ENCODE data around the gene ALK. TPM values are rescaled to one million over a fixed set of nuclear protein-coding genes. Genes with fewer than 3 reads are reported as not detected.

The ALK gene
- total RNA-seq, 3 donors from 2014 or later: 0.07 to 2.4 (median 0.09) TPM

GRCh38 chr2:29518646-29519337 is 402.6 kb downstream of the ALK start:
- intact Hi-C loops (cut with DNase I, micrococcal nuclease): no loop called here
- H3K4me3 ChIP-seq: no peak overlapping the region
- TF ChIP-seq CTCF (IDR thresholded peaks at IDR 0.05): no peak
- ATAC-seq: no peak
- H3K9me3 ChIP-seq: no peaks in the 10 kb centered on the region
- no peak for DNase-seq
- no peaks in the 10 kb centered on the region for H3K4me1 ChIP-seq (ENCODE audit: low read depth)
- no peaks in the 10 kb centered on the region for H3K36me3 ChIP-seq (ENCODE audit: low read depth)

GRCh38 chr2:29518010-29518409 is 403.4 kb downstream of the ALK start:
- no peaks in the 10 kb centered on the region for H3K4me1 ChIP-seq (ENCODE audit: low read depth)
- intact Hi-C loops (cut with DNase I, micrococcal nuclease): no loop called here
- ATAC-seq: no peak
- H3K36me3 ChIP-seq (ENCODE audit: low read depth): no peaks in the 10 kb centered on the region
- no peaks in the 10 kb centered on the region for H3K9me3 ChIP-seq
- no peak overlapping the region for H3K4me3 ChIP-seq
- no peak for TF ChIP-seq CTCF (IDR thresholded peaks at IDR 0.05)
- DNase-seq: no peak

GRCh38 chr2:29517413-29517812 is 404.0 kb downstream of the ALK start:
- intact Hi-C loops (cut with DNase I, micrococcal nuclease): no loop called here
- Histone ChIP-seq H3K4me1 (ENCODE audit: low read depth) (no peaks in the 10 kb centered on the region), H3K9me3 (no peaks in the 10 kb centered on the region), H3K4me3 (no peak overlapping the region), H3K36me3 (ENCODE audit: low read depth) (no peaks in the 10 kb centered on the region)
- ATAC-seq (no peak), DNase-seq (no peak)
- no peak for TF ChIP-seq CTCF (IDR thresholded peaks at IDR 0.05)

GRCh38 chr2:29516767-29517166 is 404.6 kb downstream of the ALK start:
- Histone ChIP-seq H3K9me3 (no peaks in the 10 kb centered on the region), H3K4me3 (no peak overlapping the region), H3K36me3 (ENCODE audit: low read depth) (no peaks in the 10 kb centered on the region), H3K4me1 (ENCODE audit: low read depth) (no peaks in the 10 kb centered on the region)
- no peak for TF ChIP-seq CTCF (IDR thresholded peaks at IDR 0.05)
- ATAC-seq (no peak), DNase-seq (no peak)
- intact Hi-C loops (cut with DNase I, micrococcal nuclease): no loop called here

GRCh38 chr2:29509878-29510277 is 411.5 kb downstream of the ALK start:
- Histone ChIP-seq H3K36me3 (ENCODE audit: low read depth) (no peaks in the 10 kb centered on the region), H3K9me3 (no peaks in the 10 kb centered on the region), H3K4me1 (ENCODE audit: low read depth) (no peaks in the 10 kb centered on the region), H3K4me3 (no peak overlapping the region)
- no peak for TF ChIP-seq CTCF (IDR thresholded peaks at IDR 0.05)
- no peak for ATAC-seq
- intact Hi-C loops (cut with DNase I, micrococcal nuclease): no loop called here
- DNase-seq: no peak

- DNase-seq (no peak), ATAC-seq (no peak)
- Histone ChIP-seq H3K36me3 (ENCODE audit: low read depth) (no peaks in the 10 kb centered on the region), H3K9me3 (no peaks in the 10 kb centered on the region), H3K4me1 (ENCODE audit: low read depth) (no peaks in the 10 kb centered on the region), H3K4me3 (no peak overlapping the region)
- TF ChIP-seq CTCF (IDR thresholded peaks at IDR 0.05): no peak
- intact Hi-C loops (cut with DNase I, micrococcal nuclease): no loop called here
These were observed 412.0 kb downstream of the ALK start for GRCh38 chr2:29509397-29509796.

Measured in mucosa of descending colon (tissue), 3 donors.